ENCODE data around the gene RPL7A.
"Not testable (repeated sequence)": the region's sequence is repeated elsewhere in the genome, so short reads cannot be mapped to it uniquely, and the experiment has no call there.

The RPL7A gene

GRCh38 chr9:133390713-133391112 is 42.7 kb downstream of the RPL7A start:
- DNase-seq = no peak

GRCh38 chr9:133391449-133391848 is 43.4 kb downstream of the RPL7A start:
- DNase-seq = not testable (repeated sequence)

- DNase-seq = not testable (repeated sequence)
Measured at GRCh38 chr9:133392308-133392707, 44.3 kb downstream of the RPL7A start.

DNA sequence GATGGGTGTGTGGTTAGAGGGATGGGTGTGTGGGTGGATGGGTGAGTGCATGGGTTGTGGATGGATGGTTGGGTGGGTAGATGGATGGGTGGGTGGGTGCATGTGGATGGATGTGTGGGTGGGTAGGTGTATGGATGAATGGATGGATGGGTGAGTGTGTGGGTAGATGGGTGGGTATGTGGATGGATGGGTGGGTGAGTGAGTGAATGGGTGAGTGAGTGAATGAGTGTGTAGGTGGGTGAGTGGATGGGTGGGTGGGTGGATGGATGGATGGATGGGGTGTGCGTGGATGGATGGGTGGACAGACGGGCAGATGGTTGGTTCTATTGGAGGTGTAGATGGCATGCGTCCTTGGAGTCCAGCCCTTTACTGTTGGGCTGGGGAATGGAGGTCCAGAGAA is 45.4 kb downstream of the RPL7A start:
- no peak for DNase-seq

- DNase-seq = no peak
Measured at GRCh38 chr9:133394687-133395271, 46.8 kb downstream of the RPL7A start.

DNA sequence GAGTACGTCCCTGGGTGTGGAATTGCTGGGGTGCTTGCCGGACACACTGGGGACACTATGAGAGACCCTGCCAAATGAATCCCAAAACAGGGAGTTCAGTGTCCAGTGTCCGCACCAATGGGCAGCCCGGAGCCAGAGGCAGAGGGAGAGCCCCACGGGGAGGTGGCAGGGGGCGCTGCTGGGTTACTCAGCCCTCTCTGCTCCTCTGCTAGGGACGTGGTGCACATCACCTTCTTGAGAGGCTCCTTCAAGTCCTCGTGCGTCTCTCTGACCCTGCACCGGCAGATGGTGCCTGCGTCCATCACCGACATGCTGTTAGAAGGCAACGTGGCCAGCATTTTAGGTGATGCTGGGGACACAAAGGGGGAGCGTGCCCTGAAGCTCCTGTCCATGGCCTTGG is 48.9 kb downstream of the RPL7A start:
- DNase-seq = no peak

GRCh38 chr9:133397370-133397769 is 49.4 kb downstream of the RPL7A start:
- no peak for DNase-seq

- no peak for DNase-seq
Measured at GRCh38 chr9:133397895-133398294, 49.9 kb downstream of the RPL7A start.

DNA sequence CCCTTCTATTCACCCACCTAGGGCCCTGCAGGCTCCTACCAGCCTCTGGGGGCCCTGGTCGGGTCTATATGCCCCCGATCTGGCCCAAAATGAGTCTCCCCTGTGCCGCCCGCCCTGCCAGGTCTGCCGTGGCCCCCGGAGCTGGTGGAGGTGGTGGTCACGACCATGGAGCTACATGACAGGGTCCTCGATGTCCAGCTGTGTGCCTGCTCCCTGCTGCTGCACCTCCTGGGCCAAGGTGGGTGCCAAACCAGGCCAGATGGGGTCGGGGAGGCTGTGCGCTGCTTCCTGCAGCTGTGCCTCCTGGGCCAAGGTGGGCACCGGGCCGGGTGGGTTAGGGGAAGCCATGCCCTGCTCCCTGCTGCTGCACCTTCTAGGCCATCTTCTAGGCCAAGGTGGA is 52.3 kb downstream of the RPL7A start:
- no peak for DNase-seq

Measured in NCI-H526 (cell line).